CD4-positive, alpha-beta memory T cell (primary cell): Measurements from ENCODE around the gene GPR132. TPM values are rescaled to one million over a fixed set of nuclear protein-coding genes. Genes with fewer than 3 reads are reported as not detected.

Source experiments
- CTCF ChIA-PET: fragments of 350-600 bp; sonication (Branson Sonifier 250); formaldehyde crosslinking; loops from one replicate; lab custom pipeline; 2021; ENCODE audit warnings: inconsistent platforms; ENCODE audit not compliant: partially characterized antibody; lab: Charles Lee
- POLR2A ChIA-PET: fragments of 350-600 bp; sonication (Branson Sonifier 250); formaldehyde crosslinking; loops from one replicate; lab custom pipeline; 2021; ENCODE audit not compliant: partially characterized antibody; lab: Charles Lee
- DNase-seq, 5 donors: peaks; one replicate each; pipeline versions ENCODE4 v3.0.0 to v3.0.0-alpha.2; 2020 to 2022; ENCODE audit warnings: mixed read lengths in 1 of 5
- H3K27ac ChIP-seq: one replicate; pipeline ENCODE4 v1.7.0; 2013; ENCODE audit warnings: low read depth, low read length
- H3K27me3 ChIP-seq: 2 replicates; pipeline ENCODE4 v1.7.0; 2013; ENCODE audit warnings: mild to moderate bottlenecking, low read length, moderate library complexity; ENCODE audit not compliant: insufficient read depth
- H3K36me3 ChIP-seq: 2 replicates; pipeline ENCODE4 v1.7.0; 2013; ENCODE audit warnings: mild to moderate bottlenecking, low read length, moderate library complexity; ENCODE audit not compliant: insufficient read depth
- H3K4me1 ChIP-seq: 2 replicates; pipeline ENCODE4 v1.7.0; 2013; ENCODE audit warnings: mild to moderate bottlenecking, low read length, moderate library complexity; ENCODE audit not compliant: insufficient read depth
- H3K4me3 ChIP-seq, 2 donors: one replicate each; pipeline ENCODE4 v1.7.0; 2013; ENCODE audit warnings: low read length in 2 of 2, mild to moderate bottlenecking in 1 of 2
- H3K9me3 ChIP-seq, 2 donors: one replicate each; pipeline ENCODE4 v1.7.0; 2013; ENCODE audit warnings: low read length in 2 of 2, control low read depth in 1 of 2; ENCODE audit not compliant: control insufficient read depth in 1 of 2
- H3K27ac Mint-ChIP-seq, 7 donors: one replicate each; pipeline ENCODE4 v1.8.0; 2020 to 2021; ENCODE audit warnings: mixed read lengths in 7 of 7, mild to moderate bottlenecking in 6 of 7, inconsistent platforms in 3 of 7, moderate library complexity in 3 of 7
- H3K27me3 Mint-ChIP-seq, 2 donors: one replicate each; pipeline ENCODE4 v1.8.0; 2020 to 2021; ENCODE audit warnings: mixed read lengths in 2 of 2
- H3K36me3 Mint-ChIP-seq, 2 donors: one replicate each; pipeline ENCODE4 v1.8.0; 2020 to 2021; ENCODE audit warnings: mixed read lengths in 2 of 2, inconsistent platforms in 1 of 2, mild to moderate bottlenecking in 1 of 2
- H3K4me1 Mint-ChIP-seq, 4 donors: one replicate each; pipeline ENCODE4 v1.8.0; 2020 to 2021; ENCODE audit warnings: mixed read lengths in 4 of 4, mild to moderate bottlenecking in 1 of 4
- H3K4me3 Mint-ChIP-seq, 8 donors: one replicate each; pipeline ENCODE4 v1.8.0; 2020 to 2021; ENCODE audit warnings: mixed read lengths in 8 of 8, mild to moderate bottlenecking in 7 of 8, moderate library complexity in 6 of 8, inconsistent platforms in 3 of 8
- H3K9me3 Mint-ChIP-seq, 8 donors: one replicate each; pipeline ENCODE4 v1.8.0; 2020 to 2021; ENCODE audit warnings: mixed read lengths in 8 of 8, mild to moderate bottlenecking in 5 of 8, inconsistent platforms in 3 of 8, moderate library complexity in 1 of 8
- intact Hi-C: fragments of 100-400 bp; cut with micrococcal nuclease; formaldehyde crosslinking; loops from one replicate; pipeline ENCODE4 v1.15.1; 2023
- polyA plus RNA-seq, 2 donors: library from polyadenylated mRNA; unstranded; fragments of 300-500 nt; fragmentation: Illumina TruSeq; gene quantifications; one replicate each; pipeline ENCODE4 v1.2.3, GENCODE V29; 2021
- total RNA-seq, 2 experiments: library from RNA; stranded (reverse); gene quantifications; one replicate each; pipeline ENCODE4 v1.2.3, GENCODE V29; 2021

The GPR132 gene
- total and polyA plus RNA-seq, 4 experiments from 2014 or later, result 4.9 to 49.2 (median 43.7) TPM

DNA sequence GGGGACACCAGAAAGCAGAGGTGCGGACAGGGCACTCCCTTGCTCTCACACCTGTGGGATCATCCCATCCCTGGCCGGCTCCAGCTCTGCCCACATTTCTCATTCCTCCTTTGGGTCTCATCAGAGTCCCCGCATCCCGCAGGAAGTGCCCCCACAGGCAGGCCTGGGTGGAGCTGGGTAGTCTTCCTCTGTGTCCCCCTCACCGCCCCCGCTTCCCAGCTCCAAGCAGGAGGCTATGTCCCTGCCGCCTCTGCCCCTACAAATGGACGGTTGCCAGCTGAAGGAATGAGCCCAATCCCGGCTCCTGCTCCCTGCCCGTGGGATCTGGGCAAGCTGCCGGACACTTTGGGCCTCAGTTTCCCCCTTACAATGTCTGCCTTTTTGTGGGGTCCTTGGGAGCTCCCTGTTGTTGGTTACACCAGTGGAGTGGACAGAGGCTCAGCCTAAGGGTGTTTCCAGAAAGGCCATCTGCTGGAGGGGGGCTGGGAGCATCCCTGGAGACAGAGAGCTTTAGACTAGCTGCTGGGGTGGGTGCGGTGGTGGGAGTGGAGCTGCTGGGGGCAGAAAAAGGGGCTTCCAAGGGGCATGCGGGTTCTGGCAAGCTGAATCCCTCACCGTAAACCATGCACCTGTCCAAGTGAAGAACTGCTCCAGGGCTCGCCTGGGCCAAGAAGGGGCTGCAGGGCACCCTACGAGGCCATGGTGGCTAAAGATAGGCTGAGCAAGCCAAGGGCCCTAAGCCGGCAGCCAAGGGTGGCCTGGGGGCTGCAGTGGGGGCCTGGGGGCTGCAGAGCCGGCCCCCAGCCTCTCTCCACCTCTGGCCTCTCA is 7.9 kb upstream of the GPR132 start:
- Mint-ChIP-seq H3K27ac (peak overlapping the region in 2 of 7 donors; percentile 36 to 80), H3K27me3 (no peaks in the 10 kb centered on the region), H3K4me3 (no peak overlapping the region), H3K36me3 (no peaks in the 10 kb centered on the region), H3K9me3 (no peaks in the 10 kb centered on the region), H3K4me1 (peaks cover 29 to 61% (median 39%) of the 10 kb centered on the region in 4 donors)
- Histone ChIP-seq H3K4me3 (no peak overlapping the region), H3K4me1 (peaks cover 52% of the 10 kb centered on the region), H3K9me3 (no peaks in the 10 kb centered on the region), H3K27ac (no peak overlapping the region), H3K36me3 (no peaks in the 10 kb centered on the region), H3K27me3 (no peaks in the 10 kb centered on the region)
- intact Hi-C loops, result no loop called here
- ChIA-PET POLR2A (interaction anchor here (0.8 to 8.6 kb wide), 4 partner anchors 7 to 88 kb away, joined by 3 to 44 read pairs (median 34); partner anchors contain the start of genes CLBA1 and GPR132), CTCF (interaction anchor here (0.9 to 4.3 kb wide), 5 partner anchors 8 to 27 kb away, joined by 3 to 32 read pairs (median 6); no protein-coding TSS in a partner anchor)
- no peak for DNase-seq

DNA sequence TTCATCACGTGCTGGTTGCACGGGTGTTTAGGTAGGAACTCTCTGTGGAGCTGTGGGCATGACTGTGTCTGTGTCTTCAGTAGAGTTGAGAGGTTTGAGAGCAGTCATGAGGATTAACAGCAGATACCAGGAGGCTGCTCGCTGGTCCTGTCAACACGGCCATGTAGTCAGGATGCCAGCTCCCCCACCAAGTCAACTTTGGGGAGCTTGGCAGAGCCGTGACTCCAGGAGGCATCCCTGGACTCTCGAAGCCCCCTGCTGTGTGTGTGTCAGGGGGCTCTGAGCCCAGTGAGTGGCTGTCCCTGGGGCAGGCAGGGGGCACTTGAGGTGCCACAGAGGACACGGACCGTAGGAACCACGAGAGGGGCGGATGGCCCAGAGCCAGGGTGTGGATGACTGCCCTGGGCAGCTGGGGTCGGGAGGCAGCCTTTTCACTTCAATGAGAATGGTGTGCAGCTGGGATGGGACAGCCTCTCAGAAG is 7.2 kb upstream of the GPR132 start:
- Histone ChIP-seq H3K27ac (no peak overlapping the region), H3K4me1 (peaks cover 54% of the 10 kb centered on the region), H3K9me3 (no peaks in the 10 kb centered on the region), H3K27me3 (no peaks in the 10 kb centered on the region), H3K36me3 (no peaks in the 10 kb centered on the region), H3K4me3 (no peak overlapping the region)
- Mint-ChIP-seq H3K36me3 (no peaks in the 10 kb centered on the region), H3K27ac (peak overlapping the region in 2 of 7 donors; percentile 68 to 80), H3K4me3 (no peak overlapping the region), H3K27me3 (no peaks in the 10 kb centered on the region), H3K9me3 (no peaks in the 10 kb centered on the region), H3K4me1 (peaks cover 26 to 58% (median 39%) of the 10 kb centered on the region in 4 donors)
- intact Hi-C loops, result no loop called here
- POLR2A ChIA-PET, result interaction anchor here (0.8 to 8.6 kb wide), 3 partner anchors 12 to 87 kb away, joined by 3 to 44 read pairs (median 39); partner anchors contain the start of gene CLBA1
- DNase-seq, result no peak
- CTCF ChIA-PET, result interaction anchor here (0.9 to 4.3 kb wide), 5 partner anchors 8 to 26 kb away, joined by 3 to 32 read pairs (median 6); no protein-coding TSS in a partner anchor

- Mint-ChIP-seq H3K4me3 (no peak overlapping the region), H3K27ac (peak overlapping the region in 2 of 7 donors; percentile 68 to 92), H3K9me3 (no peaks in the 10 kb centered on the region), H3K36me3 (no peaks in the 10 kb centered on the region), H3K27me3 (no peaks in the 10 kb centered on the region), H3K4me1 (peaks cover 26 to 58% (median 38%) of the 10 kb centered on the region in 4 donors)
- DNase-seq, result no peak
- Histone ChIP-seq H3K4me3 (no peak overlapping the region), H3K27me3 (no peaks in the 10 kb centered on the region), H3K36me3 (no peaks in the 10 kb centered on the region), H3K9me3 (no peaks in the 10 kb centered on the region), H3K27ac (no peak overlapping the region), H3K4me1 (peaks cover 54% of the 10 kb centered on the region)
- ChIA-PET CTCF (interaction anchor here (1.0 to 4.3 kb wide), 3 partner anchors 9 to 19 kb away, joined by 3 to 32 read pairs (median 6); no protein-coding TSS in a partner anchor), POLR2A (interaction anchor here (0.8 to 8.6 kb wide), 3 partner anchors 11 to 86 kb away, joined by 3 to 44 read pairs (median 39); partner anchors contain the start of gene CLBA1)
- intact Hi-C loops, result no loop called here
Observed at GRCh38 chr14:105071942-105072341, 6.7 kb upstream of the GPR132 start.

DNA sequence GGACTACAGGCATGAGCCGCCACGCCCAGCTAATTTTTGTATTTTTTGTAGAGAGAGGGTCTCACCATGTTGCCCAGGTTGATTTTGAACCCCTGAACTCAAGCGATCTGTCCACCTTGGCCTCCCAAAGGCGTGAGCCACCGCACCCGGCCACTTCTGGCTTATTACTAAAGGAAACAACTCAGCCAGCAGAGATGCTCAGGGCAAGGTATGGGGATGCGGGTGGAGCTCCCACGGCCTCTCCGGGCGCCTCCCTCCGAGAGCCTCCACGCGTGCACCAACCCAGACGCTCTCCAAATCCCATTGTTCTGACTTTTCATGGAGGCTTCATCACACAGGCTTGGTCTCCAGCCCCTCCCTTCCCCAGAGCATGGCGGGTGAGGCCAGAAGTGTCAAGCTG is 6.1 kb upstream of the GPR132 start:
- Histone ChIP-seq H3K4me1 (peaks cover 54% of the 10 kb centered on the region), H3K27ac (no peak overlapping the region), H3K27me3 (no peaks in the 10 kb centered on the region), H3K36me3 (no peaks in the 10 kb centered on the region), H3K4me3 (no peak overlapping the region), H3K9me3 (no peaks in the 10 kb centered on the region)
- intact Hi-C loops, result no loop called here
- peaks cover 23 to 58% (median 36%) of the 10 kb centered on the region in 4 donors for H3K4me1 Mint-ChIP-seq
- POLR2A ChIA-PET, result interaction anchor here (1.1 to 8.6 kb wide), 2 partner anchors 11 to 15 kb away, joined by 5 to 39 read pairs; no protein-coding TSS in a partner anchor
- peak overlapping the region in 1 of 7 donors; percentile 92 for H3K27ac Mint-ChIP-seq
- CTCF ChIA-PET, result interaction anchor here (0.6 to 4.3 kb wide), 3 partner anchors 9 to 19 kb away, joined by 3 to 32 read pairs (median 3); no protein-coding TSS in a partner anchor
- no peaks in the 10 kb centered on the region for H3K36me3 Mint-ChIP-seq
- H3K9me3 Mint-ChIP-seq, result no peaks in the 10 kb centered on the region
- peak overlapping the region in 1 of 8 donors; percentile 49 for H3K4me3 Mint-ChIP-seq
- no peaks in the 10 kb centered on the region for H3K27me3 Mint-ChIP-seq
- DNase-seq, result no peak

DNA sequence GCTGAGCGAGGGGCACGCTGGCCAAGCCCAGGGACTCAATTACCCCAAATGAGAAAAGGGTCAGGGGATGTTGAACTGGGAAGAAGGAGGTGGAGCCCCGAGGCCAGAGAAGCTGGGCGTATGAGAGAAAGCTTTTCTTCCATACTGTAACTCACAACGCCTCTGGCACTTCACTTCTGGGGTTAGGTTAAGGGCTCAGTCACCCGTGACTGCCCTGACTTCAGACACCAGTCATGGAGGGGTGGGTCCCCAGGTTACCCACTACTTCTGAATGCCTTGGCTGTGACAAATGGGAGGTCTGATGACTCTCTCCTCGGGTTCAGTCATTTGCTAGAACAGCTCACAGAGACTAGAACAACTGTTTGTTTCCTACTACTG is 5.5 kb upstream of the GPR132 start:
- H3K27ac Mint-ChIP-seq, result peak overlapping the region in 4 of 7 donors; percentile 64 to 92 (median 83)
- Histone ChIP-seq H3K36me3 (no peaks in the 10 kb centered on the region), H3K4me1 (peaks cover 54% of the 10 kb centered on the region), H3K27ac (no peak overlapping the region), H3K4me3 (no peak overlapping the region), H3K9me3 (no peaks in the 10 kb centered on the region), H3K27me3 (no peaks in the 10 kb centered on the region)
- peak overlapping the region in 1 of 8 donors; percentile 43 for H3K4me3 Mint-ChIP-seq
- no peaks in the 10 kb centered on the region for H3K36me3 Mint-ChIP-seq
- POLR2A ChIA-PET, result interaction anchor here (1.1 to 8.6 kb wide), 2 partner anchors 10 to 16 kb away, joined by 5 to 39 read pairs; no protein-coding TSS in a partner anchor
- H3K4me1 Mint-ChIP-seq, result peaks cover 23 to 58% (median 39%) of the 10 kb centered on the region in 4 donors
- intact Hi-C loops, result no loop called here
- H3K27me3 Mint-ChIP-seq, result no peaks in the 10 kb centered on the region
- CTCF ChIA-PET, result interaction anchor here (0.6 to 4.3 kb wide), 4 partner anchors 10 to 24 kb away, joined by 3 to 32 read pairs (median 4); no protein-coding TSS in a partner anchor
- H3K9me3 Mint-ChIP-seq, result no peaks in the 10 kb centered on the region
- no peak for DNase-seq

DNA sequence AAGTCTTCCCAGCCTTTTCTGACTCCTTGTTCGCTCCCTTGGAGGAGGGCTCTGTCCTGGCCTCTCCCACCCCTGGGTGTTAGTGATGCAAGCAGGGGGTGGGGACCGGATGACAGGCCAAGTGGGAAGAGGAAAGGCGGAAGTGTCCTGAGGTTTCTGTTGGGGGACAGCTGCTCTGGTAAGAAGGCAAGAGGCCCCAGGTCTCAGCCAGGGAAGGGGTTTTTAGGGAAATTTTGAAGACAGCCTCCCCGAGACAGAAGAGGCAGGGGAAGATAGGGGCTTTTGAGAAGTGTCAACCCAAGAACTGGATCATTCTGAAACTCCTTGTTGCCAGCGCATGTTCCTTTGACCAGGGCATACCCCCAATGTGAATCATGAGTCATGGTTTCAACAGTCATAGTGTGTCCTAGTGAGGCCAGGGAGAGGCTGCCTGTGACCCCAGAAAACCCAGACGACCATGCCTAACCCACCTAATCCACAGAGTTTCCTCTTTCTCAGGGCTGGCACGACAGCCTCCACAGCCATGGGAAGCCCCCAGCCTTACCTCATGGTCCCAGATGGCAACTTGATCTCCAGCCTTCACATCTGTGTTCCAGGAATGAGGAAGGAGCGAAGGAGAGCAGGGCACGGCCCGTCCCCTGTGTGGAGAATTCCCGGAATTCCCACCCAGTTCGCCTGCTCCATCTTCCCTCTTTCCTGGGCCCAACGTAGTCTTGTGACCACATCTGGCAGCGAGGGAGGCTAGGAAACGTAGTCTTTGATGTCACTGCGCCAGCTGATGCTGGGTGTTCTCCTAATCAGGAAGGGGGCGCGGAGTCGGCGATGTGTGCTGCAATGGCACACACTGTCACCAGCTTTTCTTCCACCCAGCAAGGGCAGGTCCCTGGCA is 4.9 kb upstream of the GPR132 start:
- H3K4me3 Mint-ChIP-seq, result peak overlapping the region in 6 of 8 donors; percentile 26 to 69 (median 55)
- ChIA-PET POLR2A (interaction anchor here (0.7 to 8.6 kb wide), 2 partner anchors 16 to 328 kb away, joined by 3 to 39 read pairs; partner anchors contain the start of gene TEX22), CTCF (interaction anchor here (0.6 to 4.3 kb wide), 4 partner anchors 10 to 24 kb away, joined by 3 to 32 read pairs (median 4); no protein-coding TSS in a partner anchor)
- Histone ChIP-seq H3K27me3 (no peaks in the 10 kb centered on the region), H3K9me3 (no peaks in the 10 kb centered on the region), H3K27ac (no peak overlapping the region), H3K4me3 (no peak overlapping the region), H3K36me3 (no peaks in the 10 kb centered on the region), H3K4me1 (peaks cover 53% of the 10 kb centered on the region)
- H3K36me3 Mint-ChIP-seq, result peaks cover 0 to 3% of the 10 kb centered on the region in 2 donors
- DNase-seq, result no peak
- no peaks in the 10 kb centered on the region for H3K27me3 Mint-ChIP-seq
- no peaks in the 10 kb centered on the region for H3K9me3 Mint-ChIP-seq
- peak overlapping the region; percentile 75 to 92 (median 84) for H3K27ac Mint-ChIP-seq
- H3K4me1 Mint-ChIP-seq, result peaks cover 24 to 60% (median 40%) of the 10 kb centered on the region in 4 donors
- intact Hi-C loops, result no loop called here
